HEK293T (cell line): Measurements from ENCODE around the gene ANTXR1.

Experiments
- BHLHE40 ChIP-seq: fragments of 450-650 bp; IDR thresholded peaks from 2 replicates; pipeline ENCODE4 v1.6.1; 2016; ENCODE audit warnings: mild to moderate bottlenecking, moderate library complexity, borderline replicate concordance
- FOXM1 ChIP-seq: fragments of 450-650 bp; IDR thresholded peaks from 2 replicates; pipeline ENCODE4 v1.6.1; 2017; ENCODE audit warnings: mild to moderate bottlenecking, borderline replicate concordance
- SP1 ChIP-seq: fragments of 450-650 bp; IDR thresholded peaks from 2 replicates; pipeline ENCODE4 v1.6.1; 2017
- TARDBP ChIP-seq: fragments of 450-650 bp; IDR thresholded peaks from 2 replicates; pipeline ENCODE4 v1.6.1; 2016
- TF ChIP-seq, protein P1 (sequence below): fragments of 450-650 bp; IDR thresholded peaks from 2 replicates; pipeline ENCODE4 v1.6.1; 2016

DNA sequence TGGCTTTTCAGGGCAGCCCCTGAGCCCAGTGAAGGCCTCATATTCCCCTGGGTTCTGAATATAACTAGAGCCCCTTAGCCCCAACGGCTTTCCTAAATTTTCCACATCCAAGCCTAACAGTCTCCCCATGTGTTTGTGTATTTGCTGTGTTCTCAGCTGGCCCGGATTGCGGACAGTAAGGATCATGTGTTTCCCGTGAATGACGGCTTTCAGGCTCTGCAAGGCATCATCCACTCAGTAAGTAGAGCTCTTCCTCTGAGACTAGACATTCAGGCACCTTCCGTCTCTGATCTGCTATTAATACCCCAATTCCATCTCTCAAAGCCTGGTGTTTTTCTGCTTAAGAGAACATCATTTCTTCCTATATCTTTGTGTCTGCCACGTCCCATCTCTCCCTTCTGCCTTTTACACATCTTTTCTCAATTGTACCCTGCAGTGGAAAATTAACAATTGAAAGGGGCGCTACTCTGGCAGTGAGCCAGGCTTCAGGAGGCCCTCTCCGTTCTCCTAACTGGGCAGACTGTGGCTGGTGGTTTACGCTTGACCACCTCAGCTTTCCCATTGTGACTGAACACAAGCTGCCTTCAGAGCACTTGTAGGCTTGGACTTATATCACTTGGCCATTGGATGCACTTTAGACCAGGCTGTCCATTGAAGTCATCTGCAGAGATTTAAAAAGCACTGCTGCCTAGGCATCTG is 64.4 kb downstream of the ANTXR1 start:
- no peak for TF ChIP-seq FOXM1
- TF ChIP-seq TARDBP: no peak
- no peak for TF ChIP-seq BHLHE40
- TF ChIP-seq SP1: no peak
- TF ChIP-seq, protein P1, sequence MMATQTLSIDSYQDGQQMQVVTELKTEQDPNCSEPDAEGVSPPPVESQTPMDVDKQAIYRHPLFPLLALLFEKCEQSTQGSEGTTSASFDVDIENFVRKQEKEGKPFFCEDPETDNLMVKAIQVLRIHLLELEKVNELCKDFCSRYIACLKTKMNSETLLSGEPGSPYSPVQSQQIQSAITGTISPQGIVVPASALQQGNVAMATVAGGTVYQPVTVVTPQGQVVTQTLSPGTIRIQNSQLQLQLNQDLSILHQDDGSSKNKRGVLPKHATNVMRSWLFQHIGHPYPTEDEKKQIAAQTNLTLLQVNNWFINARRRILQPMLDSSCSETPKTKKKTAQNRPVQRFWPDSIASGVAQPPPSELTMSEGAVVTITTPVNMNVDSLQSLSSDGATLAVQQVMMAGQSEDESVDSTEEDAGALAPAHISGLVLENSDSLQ: no peak
